GM18517 (cell line): ENCODE measurements around the gene FBXO44.
"Not testable (repeated sequence)": the region's sequence is repeated elsewhere in the genome, so short reads cannot be mapped to it uniquely, and the experiment has no call there.

Source experiments
- ATAC-seq: cut with Tn5 transposase; IDR thresholded peaks from one replicate; pipeline ENCODE4 v1.9.1; 2021; ENCODE audit warnings: mild to moderate bottlenecking, moderate library complexity; ENCODE audit not compliant: unreplicated experiment

FBXO44 gene, protein sequence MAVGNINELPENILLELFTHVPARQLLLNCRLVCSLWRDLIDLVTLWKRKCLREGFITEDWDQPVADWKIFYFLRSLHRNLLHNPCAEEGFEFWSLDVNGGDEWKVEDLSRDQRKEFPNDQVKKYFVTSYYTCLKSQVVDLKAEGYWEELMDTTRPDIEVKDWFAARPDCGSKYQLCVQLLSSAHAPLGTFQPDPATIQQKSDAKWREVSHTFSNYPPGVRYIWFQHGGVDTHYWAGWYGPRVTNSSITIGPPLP

DNA sequence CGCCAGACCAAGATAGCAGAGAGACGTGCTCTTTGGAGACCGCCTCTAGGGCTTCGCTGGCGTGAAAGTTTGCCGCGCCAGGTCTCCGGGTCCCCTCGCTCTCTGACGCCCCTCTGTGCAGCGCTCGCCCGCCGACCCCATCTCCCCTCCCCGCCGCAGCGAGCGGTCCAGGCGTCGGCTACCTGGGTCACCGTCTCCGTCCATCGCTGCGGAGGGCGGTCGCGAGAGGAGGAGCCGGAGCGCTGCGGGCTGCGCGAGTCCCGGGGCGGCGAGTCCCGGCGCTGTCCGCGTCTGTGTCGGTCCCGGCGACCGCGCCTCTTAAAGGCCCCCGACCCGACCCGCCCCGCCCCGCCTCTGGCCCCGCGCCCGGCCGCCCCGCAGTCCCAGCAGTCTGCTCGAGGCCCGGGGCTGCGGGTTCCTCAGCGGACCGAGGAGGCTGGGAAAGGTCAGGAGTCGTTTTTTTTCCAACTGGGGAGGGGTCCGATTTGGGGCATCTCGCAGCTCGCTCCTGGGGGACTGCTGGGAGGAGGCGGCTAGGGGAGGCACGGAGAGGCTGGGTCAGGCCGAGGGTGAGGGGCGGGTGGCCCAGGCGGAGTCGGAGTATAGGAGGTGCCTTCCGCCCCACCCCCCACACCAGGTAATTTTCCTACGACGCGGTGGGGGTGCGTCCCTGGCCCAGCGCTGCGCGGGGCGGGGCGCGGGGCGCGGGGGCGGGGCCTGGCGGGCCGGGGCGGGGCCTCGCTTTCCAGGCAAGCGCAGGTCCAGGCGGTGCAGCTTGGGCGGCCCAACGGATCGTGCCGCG is at the start of gene FBXO44, which contains the start of gene FBXO2:
Gene FBXO44 (plus strand): TSS at position 741 of the 802 bp plus-strand sequence. CDS start 959 bp downstream, outside the sequence.
Gene FBXO2 (minus strand): TSS at position 293 of the 802 bp plus-strand sequence. CDS start 89 bp downstream, at position 204.
- no peak for ATAC-seq

DNA sequence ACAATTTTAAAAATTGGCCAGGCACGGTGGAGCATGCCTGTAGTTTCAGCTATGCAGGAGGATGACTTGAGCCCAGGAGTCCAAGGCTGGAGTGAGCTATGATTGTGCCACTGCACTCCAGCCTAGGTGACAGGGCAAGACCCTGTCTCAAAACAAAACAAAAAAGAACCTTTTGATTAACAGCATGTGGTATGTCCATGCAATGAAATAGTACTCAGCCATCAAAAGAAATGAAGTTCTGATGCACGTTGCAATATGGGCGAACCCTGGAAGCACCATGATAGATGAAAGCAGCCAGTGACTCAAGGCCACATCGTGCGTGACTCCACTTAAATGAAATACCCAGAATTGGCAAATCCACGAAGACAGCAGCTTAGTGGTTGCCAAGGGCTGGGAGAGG is 47.9 kb upstream of the FBXO44 start:
- ATAC-seq, result no peak

DNA sequence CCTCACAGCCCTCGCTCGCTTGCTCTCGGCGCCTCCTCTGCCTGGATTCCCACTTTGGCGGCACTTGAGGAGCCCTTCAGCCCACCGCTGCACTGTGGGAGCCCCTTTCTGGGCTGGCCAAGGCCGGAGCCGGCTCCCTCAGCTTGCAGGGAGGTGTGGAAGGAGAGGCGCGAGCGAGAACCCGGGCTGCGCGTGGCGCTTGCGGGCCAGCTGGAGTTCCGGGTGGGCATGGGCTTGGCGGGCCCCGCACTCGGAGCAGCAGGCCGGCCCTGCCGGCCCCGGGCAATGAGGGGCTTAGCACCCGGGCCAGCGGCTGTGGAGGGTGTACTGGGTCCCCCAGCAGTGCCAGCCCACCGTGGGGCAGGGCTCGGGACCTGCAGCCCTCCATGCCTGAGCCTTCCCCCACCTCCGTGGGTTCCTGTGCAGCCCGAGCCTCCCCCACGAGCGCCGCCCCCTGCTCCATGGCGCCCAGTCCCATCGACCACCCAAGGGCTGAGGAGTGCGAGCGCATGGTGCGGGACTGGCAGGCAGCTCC is 46.0 kb upstream of the FBXO44 start:
- ATAC-seq, result not testable (repeated sequence)

DNA sequence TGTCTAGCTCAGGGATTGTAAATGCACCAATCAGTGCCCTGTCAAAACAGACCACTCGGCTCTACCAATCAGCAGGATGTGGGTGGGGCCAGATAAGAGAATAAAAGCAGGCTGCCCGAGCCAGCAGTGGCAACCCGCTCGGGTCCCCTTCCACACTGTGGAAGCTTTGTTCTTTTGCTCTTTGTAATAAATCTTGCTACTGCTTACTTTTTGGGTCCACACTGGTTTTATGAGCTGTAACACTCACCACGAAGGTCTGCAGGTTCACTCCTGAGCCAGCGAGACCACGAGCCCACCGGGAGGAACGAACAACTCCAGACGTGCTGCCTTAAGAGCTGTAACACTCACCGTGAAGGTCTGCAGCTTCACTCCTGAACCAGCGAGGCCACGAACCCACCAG is 45.3 kb upstream of the FBXO44 start:
- ATAC-seq, result not testable (repeated sequence)

DNA sequence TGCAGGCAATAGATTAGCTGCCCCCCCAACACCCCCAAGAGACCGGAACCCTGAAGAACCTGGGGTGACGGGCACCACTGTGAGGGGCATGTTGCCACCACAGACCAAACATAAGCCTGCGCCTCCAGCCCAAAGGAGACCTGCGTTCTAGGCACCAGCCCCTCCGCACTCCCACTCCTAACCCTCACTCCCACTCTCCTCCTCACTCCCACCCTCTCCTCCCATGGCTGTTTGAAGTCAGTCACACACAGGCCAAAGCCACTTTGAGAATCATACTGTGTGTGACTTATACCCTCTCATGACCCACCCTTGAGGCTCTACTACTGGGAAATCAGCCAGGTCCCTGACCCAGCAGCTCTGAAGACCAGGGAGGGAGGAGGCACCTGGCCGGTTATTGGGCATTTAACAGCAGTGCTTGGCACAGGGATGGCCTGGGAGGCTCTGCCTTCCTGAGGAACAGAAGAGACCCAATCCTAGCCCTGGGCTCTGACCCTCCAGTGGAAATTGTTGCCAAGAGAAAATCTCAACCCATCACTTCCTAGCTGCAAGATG is 44.0 kb upstream of the FBXO44 start:
- ATAC-seq, result no peak

DNA sequence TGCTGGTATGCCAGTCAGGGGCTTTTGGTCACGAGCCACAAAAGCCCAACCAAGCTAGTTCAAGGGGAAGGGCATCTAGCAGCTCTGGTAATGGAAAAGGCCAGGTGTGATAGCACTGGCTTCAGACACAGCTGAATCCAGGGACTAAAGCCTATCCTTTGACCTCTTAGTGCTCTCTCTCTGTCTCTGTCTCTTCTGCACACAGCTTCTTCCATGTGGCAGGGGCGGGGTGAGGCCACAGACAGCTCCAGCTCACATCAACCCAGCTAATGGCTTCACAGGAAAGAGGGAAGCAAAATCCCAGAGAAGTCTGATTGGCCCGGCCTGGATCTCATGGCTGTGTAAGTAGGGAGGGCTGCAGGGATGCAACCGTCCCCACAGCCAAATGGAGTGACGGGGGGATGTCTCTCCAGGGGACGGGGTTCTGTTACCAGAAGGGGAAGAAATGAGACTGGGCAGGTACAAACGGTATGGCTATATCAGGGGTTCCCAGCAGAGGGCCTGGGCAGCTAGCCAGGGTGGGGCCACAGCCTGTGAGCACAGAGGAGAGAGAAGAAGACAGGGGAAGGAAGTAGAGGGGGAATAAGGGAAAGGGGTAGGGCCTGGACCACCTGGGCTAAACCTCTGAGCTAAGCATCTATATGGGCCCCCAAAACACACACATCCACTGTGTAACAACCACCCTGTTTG is 42.9 kb upstream of the FBXO44 start:
- no peak for ATAC-seq

DNA sequence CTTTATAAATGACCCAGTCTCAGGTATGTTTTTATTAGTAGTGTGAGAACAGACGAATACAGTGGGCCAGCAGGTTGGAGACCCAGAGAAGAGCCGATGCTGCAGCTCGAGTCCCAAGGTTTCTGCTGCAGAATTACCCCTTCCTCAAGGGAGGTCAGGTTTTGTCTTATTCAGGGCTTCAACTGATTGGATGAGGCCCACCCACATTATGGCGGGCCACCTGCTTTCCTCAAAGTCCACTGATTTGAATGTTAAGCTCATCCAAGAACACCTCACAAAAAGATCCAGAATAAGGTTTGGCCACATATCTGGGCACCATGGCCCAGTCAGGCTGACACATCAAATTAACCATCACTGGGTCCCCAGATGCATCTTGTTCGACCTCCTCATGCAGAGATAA is 41.3 kb upstream of the FBXO44 start:
- no peak for ATAC-seq

DNA sequence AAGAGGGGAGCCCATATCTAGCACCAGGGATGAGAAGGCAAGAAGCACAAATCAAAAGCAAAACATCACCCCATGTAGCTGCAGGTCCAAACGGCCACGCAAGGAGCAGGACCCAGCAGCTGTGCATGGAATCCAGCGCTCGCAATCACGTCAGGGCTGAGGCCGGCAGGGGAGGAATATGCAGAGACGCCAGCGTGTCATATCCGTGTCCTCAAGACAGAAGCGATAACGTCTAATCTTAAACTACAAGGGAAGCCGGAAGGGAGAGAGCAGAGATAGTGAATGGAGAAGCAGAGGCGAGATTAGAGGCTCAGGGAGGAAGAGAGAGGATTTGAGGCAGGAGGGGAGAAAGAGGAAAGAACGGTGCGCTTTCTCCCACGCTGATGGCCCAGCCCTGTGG is 39.6 kb upstream of the FBXO44 start:
- no peak for ATAC-seq

DNA sequence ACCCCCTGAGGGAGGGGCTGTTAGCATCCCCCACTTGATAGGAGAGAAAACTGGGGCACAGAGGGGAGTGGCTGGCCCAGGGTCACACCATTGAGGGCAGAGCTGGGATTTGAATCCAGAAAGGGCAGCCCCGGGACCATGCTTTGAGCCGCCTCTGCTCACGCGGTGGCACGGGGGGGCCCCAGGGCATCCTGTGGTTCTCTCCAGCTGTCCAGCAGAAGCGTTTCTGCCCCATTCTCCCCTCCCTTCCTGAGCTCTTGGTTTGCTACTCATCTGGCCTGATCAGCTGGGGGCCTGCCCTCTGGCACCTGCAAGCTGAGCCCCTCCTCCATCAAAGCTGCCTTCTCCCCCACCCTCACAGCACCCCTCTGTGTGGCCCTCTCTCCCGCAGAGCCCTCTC is 37.9 kb upstream of the FBXO44 start:
- ATAC-seq, result no peak

DNA sequence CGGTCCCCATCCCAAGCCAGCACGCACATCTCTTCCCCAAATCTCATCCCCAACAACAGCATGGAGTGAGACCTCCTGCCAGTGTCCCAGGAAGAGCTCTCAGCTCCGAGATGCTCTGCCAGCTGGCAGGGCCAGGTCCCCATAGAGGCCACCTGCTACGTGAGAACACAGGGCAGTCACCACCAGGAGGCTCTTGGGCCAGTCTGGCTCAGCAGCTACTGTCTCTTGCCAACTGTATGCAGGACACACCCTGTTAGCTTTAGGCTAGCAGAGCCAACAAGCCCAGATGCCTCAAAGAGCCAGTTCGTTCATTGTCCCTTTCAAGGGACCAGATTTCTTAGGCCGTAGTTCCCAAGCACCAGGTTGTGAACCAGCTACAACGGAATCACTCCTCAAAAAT is 37.4 kb upstream of the FBXO44 start:
- no peak for ATAC-seq

DNA sequence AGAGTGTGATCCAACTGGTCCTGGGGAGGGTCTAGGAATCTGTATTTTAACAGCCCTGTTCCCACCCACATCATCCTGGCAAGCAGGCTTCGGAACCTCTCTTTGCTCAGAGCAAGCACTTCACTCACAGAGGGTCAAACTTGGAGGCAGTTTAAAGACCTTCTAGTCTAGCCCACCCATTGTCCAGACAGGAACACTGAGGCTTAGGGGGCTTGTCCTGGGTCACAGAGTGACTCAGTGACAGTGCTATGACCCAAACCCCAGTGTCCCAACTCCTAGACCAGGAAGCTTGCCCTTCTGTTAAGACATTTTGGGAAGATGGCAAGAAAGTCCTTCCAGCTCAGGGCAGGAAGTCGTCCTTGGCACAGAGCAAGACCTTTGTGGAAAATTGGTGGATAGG is 36.9 kb upstream of the FBXO44 start:
- ATAC-seq, result no peak

DNA sequence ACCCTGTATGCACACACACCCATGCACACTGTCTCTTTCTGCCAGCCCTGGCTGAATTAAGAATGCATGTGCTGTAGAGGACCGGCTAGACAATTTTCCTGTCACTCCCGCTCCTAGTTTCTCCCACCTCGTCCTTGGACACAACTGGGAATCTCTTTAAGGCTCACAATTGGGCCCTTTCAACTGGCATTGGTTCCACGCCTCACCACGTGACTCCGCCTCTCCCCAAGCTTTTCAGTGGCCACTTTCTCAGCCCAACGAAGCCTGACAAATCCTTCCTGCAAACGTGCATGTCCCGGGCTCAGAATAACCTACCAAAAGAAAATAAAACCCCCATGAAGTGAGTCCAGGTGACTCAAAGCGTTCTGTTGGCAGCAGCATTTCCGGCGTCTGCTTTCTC is 34.3 kb upstream of the FBXO44 start:
- ATAC-seq, result no peak

DNA sequence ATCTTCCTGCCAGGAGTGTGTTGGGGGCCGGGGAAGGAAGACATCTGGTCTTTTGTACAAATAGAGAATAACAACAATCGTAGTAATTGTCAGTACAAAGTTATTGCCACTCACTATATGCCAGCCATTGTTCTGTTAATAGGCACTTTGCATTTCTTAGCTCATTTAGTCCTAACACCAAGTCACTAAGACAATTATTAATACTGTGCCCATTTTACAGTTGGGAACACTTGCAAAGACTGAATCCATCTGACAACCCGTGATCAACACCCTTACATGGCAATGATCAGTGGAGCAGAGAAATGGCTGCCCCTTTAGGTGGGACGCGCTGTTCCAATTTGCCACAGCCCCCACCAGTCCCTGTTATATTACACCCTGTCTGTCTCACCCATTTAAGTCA is 33.8 kb upstream of the FBXO44 start:
- ATAC-seq, result no peak

DNA sequence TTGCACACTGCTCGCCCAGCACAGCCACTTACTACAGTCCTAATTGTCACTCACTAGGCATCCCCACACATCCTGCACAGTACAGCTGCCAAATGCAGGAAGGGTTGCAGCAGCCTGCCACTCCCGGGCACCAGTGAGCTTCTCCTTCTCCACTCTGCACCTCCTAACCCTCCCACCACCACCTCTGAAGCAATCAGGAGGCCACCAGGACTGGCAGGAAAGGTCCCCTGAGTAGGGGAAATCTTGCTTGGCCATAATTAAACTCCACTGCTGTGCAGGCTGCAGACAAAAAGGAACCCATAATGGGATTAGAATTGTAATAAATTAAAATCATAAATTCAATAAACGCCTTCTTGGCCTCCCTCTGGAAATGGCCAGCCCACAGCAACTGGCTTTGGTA is 32.3 kb upstream of the FBXO44 start:
- no peak for ATAC-seq

DNA sequence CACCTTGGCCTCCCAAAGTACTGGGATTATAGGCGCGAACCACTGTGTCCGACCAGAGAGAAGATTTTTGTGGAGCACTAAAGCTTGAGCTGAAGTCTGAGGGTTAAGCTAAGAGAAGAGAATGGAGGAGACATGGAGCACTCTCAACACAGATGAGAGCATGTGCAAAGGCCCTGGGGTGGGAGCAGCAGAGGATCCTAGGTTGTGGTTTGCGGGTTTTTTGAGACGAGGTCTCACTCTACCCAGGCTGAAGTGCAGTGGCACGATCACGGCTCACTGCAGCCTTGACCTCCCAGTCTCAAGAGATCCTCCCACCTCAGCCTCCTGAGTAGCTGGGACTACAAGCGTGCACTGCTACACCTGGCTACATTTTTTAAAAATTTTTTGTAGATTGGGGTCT is 31.0 kb upstream of the FBXO44 start:
- ATAC-seq, result no peak

DNA sequence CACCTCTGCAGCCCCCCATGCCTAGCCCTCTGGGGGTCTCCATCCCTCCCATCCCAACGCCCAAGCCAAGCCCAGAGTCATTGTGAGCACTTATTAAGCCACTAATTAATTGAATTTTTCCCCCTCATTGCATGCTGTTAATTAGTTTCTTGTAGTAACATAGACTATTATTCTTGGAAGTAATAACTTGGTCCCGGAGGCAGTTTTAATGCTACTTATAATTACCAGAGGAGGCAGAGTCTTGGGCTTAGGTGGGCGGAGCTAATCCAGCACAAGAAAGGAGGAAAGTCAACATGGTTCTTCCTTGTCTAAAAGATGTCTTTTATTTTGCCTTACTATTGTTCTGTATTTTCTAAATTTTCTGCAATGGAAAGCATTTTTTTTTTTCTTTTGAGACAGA is 28.1 kb upstream of the FBXO44 start:
- ATAC-seq, result no peak

DNA sequence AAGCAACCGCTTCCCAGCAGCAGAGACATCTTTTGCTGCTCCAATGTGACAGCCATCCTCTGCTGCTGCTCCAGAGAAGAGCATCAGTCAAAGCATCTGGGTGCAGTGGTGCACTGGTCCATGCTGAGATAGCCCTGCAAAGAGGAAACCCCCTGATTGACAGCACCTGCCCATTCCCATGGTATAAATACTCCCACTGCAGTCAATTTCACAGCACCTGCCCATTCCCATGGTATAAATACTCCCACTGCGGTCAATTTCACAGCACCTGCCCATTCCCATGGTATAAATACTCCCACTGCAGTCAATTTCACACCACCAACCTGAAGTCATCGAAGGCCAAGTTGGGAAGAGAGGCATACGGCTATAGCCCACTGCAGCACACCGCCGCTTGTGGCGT is 25.9 kb upstream of the FBXO44 start:
- ATAC-seq, result no peak

DNA sequence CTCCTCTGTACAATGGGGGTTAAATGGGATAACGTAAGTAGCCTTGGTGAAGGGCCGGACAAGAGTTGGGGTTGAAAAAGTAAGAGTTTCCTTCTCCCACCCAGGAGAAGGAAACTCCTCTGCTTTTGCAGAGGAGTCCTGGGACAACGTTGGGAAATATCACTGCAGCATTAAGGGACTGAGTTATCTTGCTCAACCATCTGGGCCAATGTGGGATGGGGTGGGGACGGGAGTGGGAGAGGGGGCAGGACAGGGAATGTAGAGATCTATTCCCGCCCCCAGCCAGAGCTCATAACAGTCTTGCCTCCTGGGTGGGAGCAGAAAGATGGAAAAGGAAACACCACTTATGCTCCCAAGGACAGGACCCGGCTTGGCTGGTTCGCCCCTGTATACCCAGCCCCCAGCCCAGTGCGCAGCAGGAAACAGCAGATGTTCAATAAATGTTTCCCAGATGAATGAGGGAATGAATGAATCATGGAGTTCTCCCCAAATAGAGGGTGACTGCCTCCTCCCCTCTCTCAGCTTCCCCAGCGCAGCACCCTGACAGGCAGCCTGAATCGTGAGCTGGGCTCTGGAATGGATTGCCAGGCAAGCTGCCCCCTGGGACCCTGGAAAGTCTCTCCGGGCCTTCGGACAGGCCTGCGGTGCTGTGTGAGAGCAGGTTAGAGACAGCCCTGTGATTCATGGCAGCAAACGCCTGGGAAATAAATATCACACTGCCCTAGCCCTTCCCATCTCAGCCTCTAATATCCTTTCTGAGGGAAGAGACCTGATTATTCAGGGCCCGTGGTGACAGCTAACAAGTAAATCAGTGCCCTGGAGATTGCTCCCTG is 25.3 kb upstream of the FBXO44 start:
- no peak for ATAC-seq

DNA sequence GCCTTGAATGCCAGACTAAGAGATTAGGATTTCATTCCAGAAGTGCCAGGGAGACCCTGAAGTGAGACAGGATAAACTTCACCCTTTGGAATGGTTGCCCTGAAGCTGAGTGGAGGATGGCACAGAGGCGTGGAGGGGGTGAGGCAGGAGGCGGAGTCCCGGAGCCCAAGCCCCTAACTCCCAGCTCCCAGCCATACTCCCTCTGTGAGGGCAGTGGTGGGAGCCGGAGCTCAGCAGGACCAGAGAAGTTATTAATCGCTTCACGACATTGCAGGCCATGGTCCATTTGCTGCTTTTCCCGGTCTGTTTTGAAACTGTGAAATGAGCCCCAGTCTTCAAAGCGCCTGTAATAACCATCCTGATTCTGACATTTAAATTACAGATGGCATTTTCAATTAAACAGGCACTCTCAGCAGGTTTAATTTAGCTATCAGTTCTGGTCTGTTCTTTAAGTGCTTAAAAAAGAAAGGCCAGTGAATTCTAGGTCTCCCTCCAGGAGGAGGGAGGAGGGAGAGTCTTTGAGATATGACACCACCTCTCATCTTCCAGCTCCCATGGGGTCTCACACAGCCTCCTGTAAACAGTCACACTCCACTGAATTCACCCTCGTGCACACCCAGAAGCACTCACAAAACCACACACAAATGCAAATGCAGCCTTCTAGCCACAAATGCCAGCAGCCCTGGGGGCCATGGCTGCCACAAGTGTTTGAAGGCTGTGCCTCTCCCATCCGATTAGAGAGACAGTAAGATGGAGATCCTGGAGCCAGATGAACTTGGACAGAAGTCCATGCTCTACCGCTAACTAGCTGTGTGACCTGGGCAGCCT is 20.1 kb upstream of the FBXO44 start:
- no peak for ATAC-seq
